HK-2 (cell line): ENCODE results near the gene TNFRSF14.

Experiments used
- DNase-seq: peaks from one replicate; pipeline ENCODE4 v3.0.0-alpha.2; 2018; ENCODE audit not compliant: unreplicated experiment

The TNFRSF14 gene

DNA sequence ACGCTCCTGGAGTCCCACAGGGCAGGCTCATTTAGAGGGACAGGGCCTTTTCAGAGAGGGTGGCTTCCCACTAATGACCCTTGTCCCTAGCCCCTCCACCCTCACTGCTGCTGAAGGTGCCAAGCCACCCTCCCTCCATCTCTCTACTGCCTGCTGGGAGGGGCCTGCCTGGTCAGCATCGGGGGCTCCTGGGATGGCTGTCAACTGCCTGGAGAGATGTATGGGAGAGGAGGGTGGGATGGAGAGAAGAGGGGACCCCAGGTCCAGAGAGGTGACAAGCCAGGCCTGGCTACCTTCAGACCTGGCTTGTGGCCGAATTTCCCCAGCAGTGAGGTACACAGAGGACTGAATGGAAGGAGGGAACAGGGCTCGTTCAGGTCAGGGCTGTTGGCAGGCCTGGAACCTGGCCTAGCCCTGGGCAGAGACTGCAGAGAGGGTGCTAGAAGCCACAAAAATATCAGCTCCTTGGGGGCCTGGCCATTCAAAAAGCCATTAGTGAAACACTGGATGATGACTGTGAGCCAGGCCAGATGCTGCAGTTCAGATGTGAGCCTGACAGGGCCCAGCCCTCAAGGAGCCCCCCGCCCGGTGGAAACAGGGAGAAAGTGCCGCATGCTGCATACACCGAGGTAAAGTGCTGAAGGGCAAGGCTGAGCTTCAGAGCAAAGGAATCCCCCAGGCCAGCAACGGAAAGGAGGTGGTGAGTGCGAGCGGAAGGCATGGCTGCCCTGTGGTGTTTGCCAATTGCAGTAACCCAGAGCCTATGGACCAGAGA lies 56.6 kb downstream of the TNFRSF14 start:
- DNase-seq: no peak
